ENCODE results near the gene PGAP3. TPM values are rescaled to one million over a fixed set of nuclear protein-coding genes. Genes with fewer than 3 reads are reported as not detected.

PGAP3 gene
- total and polyA plus RNA-seq, 7 donors: 1.4 to 7.9 (median 4.5) TPM

DNA sequence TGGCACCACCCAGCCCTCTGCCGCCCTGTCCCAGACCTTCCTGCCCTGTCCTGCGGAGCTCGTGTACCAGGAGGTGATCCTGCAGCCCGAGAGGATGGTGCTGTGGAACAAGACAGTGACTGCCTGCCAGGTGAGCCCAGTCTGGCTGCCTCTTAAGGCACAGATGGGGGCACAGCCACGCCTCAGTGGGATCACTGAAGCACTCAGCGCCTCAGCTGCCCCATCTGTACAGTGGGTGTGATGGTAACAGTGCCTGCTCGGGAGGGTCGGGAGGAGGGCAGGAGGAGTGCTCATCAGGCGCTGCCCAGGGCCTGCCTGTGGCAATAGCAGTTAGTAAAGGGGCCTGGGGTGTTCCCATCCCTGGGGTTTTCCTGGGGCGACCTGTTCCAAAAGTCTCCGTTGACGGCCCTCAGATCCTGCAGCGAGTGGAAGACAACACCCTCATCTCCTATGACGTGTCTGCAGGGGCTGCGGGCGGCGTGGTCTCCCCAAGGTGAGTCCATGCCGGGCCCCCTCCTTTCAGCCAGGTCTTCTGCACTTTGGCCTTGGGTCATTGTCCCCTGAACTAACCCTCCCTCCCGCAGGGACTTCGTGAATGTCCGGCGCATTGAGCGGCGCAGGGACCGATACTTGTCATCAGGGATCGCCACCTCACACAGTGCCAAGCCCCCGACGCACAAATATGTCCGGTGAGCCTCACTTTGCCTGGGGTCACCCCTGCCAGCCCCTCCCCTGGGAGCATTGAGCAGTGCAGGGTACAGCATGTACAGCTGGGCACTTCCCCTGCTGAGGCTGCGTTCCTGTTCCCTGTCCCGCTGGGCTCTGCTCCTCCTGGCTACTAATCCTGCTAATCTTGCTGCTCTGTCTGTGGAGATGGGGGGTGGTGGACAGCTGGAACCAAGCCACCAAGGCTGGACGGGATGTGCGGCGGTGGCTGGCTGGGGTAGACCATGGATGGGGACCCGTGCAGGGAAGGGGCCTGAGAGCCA lies 27.2 kb downstream of the PGAP3 start:
- intact Hi-C loops (cut with DNase I): no loop called here
- Histone ChIP-seq H3K27me3 (ENCODE audit: insufficient read depth in 3 of 3, low read length in 2 of 3) (no peaks in the 10 kb centered on the region), H3K4me1 (peaks cover 59% of the 10 kb centered on the region), H3K36me3 (ENCODE audit: insufficient read depth in 1 of 2, low read depth in 1 of 2) (peaks cover 0 to 5% of the 10 kb centered on the region in 2 donors), H3K9me3 (no peaks in the 10 kb centered on the region), H3K27ac (peak overlapping the region; percentile 96), H3K4me3 (peak overlapping the region; percentile 11)
- peak in 3 of 4 donors; percentile 31 to 59 (median 43) for ATAC-seq
- WGBS, 3 donors: 37 to 68% (median 39%) methylated on average over 35 of the region's 35 CpGs
- peak; percentile 54 to 89 for DNase-seq
- TF ChIP-seq, protein P1, sequence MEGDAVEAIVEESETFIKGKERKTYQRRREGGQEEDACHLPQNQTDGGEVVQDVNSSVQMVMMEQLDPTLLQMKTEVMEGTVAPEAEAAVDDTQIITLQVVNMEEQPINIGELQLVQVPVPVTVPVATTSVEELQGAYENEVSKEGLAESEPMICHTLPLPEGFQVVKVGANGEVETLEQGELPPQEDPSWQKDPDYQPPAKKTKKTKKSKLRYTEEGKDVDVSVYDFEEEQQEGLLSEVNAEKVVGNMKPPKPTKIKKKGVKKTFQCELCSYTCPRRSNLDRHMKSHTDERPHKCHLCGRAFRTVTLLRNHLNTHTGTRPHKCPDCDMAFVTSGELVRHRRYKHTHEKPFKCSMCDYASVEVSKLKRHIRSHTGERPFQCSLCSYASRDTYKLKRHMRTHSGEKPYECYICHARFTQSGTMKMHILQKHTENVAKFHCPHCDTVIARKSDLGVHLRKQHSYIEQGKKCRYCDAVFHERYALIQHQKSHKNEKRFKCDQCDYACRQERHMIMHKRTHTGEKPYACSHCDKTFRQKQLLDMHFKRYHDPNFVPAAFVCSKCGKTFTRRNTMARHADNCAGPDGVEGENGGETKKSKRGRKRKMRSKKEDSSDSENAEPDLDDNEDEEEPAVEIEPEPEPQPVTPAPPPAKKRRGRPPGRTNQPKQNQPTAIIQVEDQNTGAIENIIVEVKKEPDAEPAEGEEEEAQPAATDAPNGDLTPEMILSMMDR (IDR thresholded peaks at IDR 0.05): no peak

DNA sequence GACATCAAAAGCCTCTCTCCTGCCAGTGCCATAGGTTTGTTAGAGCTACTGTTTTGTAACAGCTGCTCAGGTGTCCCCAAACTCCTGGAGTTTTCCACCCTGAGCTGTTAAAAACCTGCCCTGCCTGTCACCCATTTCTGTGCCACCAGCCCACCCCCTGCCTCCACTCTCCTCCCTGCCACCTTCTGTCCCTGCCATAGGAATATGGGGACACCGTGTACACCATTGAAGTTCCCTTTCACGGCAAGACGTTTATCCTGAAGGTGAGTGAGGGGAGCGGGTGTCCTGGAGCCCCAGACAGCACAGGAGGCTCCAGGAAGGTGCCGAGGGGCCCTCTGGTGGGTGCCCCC lies 27.9 kb downstream of the PGAP3 start:
- DNase-seq: no peak
- Histone ChIP-seq H3K9me3 (no peaks in the 10 kb centered on the region), H3K27ac (peak overlapping the region; percentile 96), H3K36me3 (ENCODE audit: insufficient read depth in 1 of 2, low read depth in 1 of 2) (peaks cover 0 to 6% of the 10 kb centered on the region in 2 donors), H3K27me3 (ENCODE audit: insufficient read depth in 3 of 3, low read length in 2 of 3) (no peaks in the 10 kb centered on the region), H3K4me1 (peaks cover 54% of the 10 kb centered on the region), H3K4me3 (peak overlapping the region; percentile 11)
- TF ChIP-seq, protein P1 (IDR thresholded peaks at IDR 0.05): no peak
- ATAC-seq: no peak
- intact Hi-C loops (cut with DNase I): no loop called here
- WGBS, 3 donors: 40 to 65% (median 44%) methylated on average over 5 of the region's 5 CpGs

DNA sequence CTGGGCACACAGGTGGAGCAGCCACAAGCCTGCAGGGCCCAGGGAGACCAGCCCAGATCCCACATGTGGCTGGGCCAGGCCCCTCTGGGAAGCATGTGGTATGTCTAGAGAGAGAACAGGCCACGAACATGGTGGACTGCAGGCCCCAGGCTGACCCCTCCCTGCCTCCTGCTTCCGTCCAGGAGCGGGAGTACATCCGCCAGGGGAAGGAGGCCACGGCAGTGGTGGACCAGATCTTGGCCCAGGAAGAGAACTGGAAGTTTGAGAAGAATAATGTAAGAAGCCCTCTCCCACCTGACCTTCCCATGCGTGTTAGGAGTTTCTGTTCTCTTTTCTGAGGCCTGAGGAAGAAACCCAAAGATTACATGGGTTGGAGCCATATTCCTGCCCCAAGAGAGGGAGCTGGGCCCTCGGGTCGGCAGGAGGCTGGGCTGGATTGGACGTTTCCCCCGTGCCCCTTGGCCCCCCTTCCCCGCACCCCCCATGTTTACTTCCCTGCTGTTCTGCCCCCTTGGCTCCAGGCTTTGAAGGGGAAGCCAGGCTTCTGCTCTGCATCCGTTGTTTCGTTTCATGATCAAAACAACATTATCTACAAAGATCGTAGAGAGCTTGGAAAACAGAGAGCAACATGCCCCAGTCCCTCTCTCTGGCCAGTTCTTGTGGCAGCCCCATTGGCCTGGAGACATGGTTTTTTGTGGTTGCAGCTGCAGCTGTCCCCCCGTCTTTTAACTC lies 28.4 kb downstream of the PGAP3 start:
- peaks cover 49% of the 10 kb centered on the region for H3K4me1 ChIP-seq
- intact Hi-C loops (cut with DNase I): loop anchor here in 1 of 2 donors (2.0 kb wide), 1 partner anchor 21 kb away; no protein-coding TSS in a partner anchor
- H3K27ac ChIP-seq: peak overlapping the region; percentile 96
- H3K36me3 ChIP-seq (ENCODE audit: insufficient read depth in 1 of 2, low read depth in 1 of 2): peaks cover 0 to 8% of the 10 kb centered on the region in 2 donors
- H3K9me3 ChIP-seq: no peaks in the 10 kb centered on the region
- no peaks in the 10 kb centered on the region for H3K27me3 ChIP-seq (ENCODE audit: insufficient read depth in 3 of 3, low read length in 2 of 3)
- ATAC-seq (no peak), DNase-seq (no peak)
- TF ChIP-seq, protein P1 (IDR thresholded peaks at IDR 0.05): no peak
- peak overlapping the region; percentile 11 for H3K4me3 ChIP-seq
- WGBS, 3 donors: 27 to 53% (median 28%) methylated on average over 15 of the region's 15 CpGs

DNA sequence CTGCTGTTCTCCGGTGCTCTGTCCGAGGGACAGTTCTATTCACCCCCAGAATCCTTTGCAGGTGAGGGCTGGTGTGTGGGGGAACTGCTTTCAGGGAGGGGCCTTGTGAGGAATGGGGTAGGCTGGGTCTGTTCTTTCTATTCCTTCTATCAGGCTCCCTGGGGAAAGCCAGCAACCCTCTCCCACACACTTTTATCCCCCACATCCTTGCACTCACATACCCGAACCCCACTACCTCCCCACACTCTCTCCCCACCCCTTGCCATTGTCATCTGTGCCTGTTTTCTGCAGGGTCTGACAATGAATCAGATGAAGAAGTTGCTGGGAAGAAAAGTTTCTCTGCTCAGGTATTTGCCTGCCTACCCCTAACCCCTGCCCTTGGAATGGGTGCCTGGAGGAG lies 29.1 kb downstream of the PGAP3 start:
- no peak for DNase-seq
- 78 to 88% (median 79%) methylated on average over 3 of the region's 3 CpGs for WGBS, 3 donors
- H3K36me3 ChIP-seq (ENCODE audit: insufficient read depth in 1 of 2, low read depth in 1 of 2): peaks cover 0 to 8% of the 10 kb centered on the region in 2 donors
- H3K27me3 ChIP-seq (ENCODE audit: insufficient read depth in 3 of 3, low read length in 2 of 3): no peaks in the 10 kb centered on the region
- H3K9me3 ChIP-seq: no peaks in the 10 kb centered on the region
- H3K4me1 ChIP-seq: peaks cover 46% of the 10 kb centered on the region
- no peak overlapping the region for H3K4me3 ChIP-seq
- intact Hi-C loops (cut with DNase I): loop anchor here in 1 of 2 donors (2.0 kb wide), 1 partner anchor 20 kb away; no protein-coding TSS in a partner anchor
- TF ChIP-seq, protein P1 (IDR thresholded peaks at IDR 0.05): no peak
- ATAC-seq: no peak
- H3K27ac ChIP-seq: peak overlapping the region; percentile 96

Measured in psoas muscle (tissue), 8 donors.